Measurements from ENCODE around the gene ACAN.
"Not testable (repeated sequence)": the region's sequence is repeated elsewhere in the genome, so short reads cannot be mapped to it uniquely, and the experiment has no call there.

The ACAN gene

DNA sequence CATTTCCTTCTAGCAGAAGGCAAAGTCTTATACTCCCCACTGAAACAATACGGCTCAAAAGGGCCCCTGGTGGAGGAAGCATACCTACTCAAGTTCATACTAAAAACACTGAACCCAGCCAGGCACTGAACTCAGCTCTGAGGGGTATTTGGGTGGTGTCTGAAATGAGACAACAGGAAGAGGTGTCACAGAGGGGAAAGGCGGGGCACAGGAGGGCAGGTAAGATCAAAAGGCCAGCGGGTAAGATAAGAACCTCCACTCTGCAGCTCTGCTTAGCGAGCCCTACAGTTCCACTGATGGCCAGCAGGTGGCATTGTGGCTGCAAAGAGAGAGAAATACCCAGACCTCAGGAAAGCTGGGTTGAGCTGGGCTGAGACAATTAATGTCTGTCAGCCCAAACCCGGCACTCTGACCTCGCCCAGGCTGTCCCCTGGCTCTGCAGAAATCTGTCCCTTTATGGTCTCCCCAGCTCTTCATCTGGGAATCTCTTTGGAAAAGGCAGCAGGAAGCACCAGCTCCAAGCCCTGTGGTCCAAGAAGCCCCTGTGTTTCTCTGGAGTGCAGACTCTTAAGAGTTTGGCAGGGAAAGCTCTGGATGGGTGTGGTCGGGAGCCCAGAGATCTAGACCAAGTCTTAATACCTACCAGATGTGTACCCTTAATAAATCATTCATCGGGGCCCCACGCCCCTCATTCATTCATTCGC is 101.5 kb downstream of the ACAN start:
- DNase-seq: peak; percentile 98

DNA sequence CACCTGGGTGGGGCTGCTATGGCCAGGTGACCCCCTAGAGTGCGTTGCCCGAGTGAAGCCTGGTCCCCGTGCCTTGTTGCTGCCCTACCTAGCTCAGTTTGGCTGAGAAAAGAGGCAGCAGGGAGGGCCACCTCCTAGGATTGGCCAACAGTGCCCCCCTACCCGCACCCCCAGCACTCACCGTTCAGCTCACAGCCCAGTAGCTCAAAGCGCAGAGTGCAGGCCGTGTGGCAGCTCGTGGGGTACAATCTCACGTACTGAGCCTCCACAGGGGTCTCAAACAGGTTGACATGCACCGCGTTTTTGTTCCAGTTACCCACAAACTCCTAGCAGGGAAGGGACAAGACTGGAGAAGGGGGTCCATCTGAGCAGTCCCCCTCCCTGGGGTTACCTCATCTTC is 102.3 kb downstream of the ACAN start:
- no peak for DNase-seq

DNA sequence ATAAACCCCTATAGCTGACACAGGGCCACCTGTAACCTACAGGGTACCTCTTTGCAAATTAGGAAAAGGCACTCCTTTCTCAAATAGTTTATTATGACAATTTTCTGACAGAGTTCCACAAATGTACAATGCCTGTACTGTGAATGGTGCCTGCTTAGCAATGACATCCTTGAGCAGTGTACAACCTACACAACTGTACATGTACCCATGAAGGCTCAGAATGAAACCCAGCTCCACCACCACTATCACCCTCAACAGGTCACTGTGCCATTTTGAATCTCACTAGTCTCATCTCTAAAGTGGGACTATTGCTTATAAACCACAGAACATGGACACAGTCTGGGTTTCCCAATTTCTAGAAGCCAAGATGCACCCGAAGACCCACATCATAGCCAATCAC is 102.9 kb downstream of the ACAN start:
- no peak for DNase-seq

DNA sequence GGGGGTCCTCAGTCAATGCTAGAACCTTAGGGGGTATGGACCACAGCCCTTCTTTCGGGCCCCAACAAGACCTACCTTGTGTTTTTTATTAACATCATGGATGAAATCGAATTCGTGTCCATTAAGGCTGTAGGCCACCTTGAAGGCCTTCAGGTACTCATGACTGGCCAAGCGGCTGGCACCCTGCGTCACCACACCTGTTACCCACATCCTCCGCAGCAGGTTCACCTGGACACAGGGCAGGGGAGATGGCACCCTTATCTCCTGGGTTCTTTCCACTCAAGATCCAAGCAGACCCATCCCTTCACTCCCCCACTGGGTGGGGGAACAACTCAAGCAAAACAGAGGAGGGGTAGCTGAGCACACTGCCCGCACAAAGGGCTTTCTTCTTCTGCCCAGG is 103.3 kb downstream of the ACAN start:
- no peak for DNase-seq

DNA sequence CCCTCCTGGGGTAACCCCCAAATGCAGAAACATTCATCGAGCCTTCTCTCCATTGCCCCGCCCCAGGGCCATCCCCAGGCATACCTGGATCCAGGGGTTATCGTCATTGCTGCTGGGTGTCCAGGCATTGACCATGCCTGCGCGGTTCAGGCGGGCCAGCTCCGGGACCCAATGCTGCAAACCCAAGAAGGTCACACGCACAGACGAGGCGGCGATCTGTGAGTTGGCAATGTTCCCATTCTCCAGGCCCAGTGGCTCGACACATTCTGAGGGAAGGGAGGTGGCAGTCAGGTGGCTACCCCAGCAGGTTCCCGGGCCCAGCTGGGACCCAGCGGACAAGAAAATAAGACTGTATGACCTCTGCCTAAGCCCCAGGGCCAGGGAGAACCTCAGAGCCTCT is 103.9 kb downstream of the ACAN start:
- DNase-seq: no peak

DNA sequence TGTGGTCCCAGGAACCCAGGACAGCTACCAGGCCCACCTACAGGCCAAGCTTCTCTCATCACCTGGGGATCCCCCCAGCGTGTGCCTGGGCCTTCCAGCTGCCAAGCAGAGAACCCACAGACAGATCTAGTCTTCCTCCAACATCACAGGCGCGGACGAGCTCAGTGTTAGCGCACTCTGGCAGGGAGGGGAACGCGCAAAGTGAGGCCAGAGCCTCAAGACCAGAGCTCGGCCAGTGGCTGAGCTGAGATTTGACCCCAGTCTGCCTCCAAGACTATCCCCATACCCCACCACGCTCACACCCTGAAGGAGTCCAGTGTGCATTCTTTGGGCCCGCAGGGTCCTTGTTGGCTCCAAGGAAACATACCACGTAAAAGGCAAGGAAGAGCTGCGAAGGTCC is 104.9 kb downstream of the ACAN start:
- DNase-seq: no peak

DNA sequence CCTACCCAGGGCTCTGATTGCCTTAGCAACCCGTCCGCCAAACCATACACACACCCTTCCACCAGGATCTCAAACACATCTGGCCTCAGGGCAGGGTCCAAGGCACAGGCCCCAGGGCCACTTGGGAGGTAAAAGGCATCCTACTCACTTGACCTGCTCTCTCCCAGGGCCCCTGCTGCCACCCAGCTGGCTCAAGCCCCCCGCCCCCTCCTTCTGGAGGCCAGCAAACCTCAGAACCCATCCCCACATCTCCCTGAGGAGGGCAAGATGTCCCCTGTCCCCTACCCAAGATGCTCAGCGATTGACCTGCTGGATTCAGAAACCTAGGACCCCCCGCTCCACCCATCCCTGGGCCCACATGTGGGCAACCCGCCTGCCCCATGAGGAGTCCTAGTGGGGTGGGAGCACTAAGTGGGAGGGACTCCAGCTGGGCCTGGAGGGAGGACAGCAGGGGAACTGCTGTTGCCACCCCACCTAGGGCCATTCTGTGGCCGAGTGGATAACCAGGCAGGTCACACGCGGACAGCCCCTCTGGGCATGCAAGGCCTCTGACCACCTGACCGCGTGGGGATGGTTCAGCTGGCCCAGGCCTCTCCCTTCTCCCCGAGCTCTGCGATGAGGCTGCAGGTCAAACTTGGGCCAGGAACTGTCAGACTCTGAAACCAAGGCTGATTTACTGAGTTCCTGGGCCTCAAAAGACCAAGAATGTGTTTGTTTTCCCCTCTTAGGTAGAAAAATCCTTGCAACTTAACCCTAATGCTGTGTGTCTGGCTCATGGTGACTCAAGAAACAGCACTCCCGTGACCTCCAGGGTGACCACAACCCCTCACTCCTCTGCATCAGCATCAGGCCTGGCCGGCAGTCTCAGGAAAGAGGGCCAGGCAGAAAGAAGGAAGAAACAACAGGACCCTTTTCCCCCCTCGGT is 105.7 kb downstream of the ACAN start:
- no peak for DNase-seq

DNA sequence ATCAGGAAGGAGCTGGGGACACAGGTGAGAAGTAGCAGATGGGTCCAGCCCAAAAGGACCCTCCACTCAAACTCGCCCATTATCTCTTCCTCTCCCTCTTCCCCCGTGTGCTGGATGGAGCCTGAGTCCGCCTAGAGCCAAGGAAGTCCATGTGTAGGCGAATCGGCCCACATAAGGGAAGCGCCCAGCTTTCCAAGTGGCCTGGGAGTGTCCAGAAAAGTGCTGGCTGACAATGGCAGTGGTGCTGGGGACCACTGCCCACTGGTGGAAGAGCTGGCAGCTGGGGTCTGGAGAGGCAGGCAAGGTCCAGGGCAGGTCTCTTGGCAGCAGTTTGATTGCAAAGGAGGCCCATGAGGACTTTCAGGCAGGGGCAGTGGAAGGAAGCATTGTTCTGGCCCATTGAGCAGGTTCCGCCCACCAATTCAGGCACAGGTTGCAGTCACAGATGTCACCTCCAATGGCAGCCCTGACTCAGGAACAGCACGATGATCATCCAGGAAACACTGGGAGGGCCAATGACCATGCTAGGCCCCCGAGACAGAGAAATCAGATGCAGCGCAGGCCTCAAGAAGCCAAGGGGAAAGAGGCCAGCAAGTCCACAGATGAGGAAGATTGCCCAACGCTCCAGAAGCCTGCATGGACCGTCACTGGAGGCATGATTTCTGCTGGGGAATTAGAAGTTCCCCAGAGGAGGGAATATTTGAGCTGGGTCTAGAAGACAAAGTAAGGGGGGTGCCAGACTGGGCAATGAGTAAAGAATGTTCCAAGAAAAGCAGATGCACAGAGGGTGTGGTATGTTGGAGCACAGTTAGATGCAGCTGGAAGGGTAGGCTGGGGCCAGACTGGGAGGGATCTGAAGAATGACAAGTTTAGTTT is 107.0 kb downstream of the ACAN start:
- no peak for DNase-seq

DNA sequence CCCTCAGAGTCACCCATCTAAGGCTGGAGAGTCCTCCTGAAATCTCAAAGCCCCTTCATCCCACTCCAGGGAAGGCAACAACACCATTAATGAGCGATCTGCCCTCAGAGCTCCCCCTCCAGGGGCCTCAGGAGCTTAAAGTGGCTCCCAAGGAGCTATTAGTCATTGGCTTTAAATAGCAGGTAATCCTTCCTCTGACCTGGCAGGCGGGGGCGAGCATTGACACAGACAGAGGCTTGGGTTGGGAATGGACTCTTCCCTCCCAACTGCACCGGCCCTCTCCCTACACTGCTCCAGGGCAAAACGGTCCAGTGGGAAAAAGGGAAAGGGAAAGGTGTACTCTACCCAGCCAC is 108.5 kb downstream of the ACAN start:
- DNase-seq: no peak

DNA sequence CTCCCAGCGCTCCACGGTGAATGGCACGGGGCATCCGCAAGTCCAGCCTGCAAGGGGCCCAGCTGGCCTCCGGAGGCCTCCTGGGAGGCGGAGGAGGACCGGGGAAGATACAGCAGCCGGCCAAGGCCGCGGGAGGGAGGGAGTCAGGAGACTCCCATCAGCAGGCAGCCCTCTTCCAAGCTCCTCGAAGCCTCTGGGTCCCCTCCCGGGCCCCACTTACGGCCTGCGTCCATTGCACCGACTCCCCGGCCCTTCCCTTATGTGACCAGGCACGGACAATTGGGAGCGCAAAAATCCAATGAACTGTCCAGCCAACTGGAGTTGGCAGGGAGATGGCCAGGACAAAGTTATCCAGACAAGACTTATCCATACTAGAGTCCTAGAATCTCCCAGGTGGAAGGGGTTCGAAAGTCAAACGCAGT is 109.3 kb downstream of the ACAN start:
- no peak for DNase-seq

DNA sequence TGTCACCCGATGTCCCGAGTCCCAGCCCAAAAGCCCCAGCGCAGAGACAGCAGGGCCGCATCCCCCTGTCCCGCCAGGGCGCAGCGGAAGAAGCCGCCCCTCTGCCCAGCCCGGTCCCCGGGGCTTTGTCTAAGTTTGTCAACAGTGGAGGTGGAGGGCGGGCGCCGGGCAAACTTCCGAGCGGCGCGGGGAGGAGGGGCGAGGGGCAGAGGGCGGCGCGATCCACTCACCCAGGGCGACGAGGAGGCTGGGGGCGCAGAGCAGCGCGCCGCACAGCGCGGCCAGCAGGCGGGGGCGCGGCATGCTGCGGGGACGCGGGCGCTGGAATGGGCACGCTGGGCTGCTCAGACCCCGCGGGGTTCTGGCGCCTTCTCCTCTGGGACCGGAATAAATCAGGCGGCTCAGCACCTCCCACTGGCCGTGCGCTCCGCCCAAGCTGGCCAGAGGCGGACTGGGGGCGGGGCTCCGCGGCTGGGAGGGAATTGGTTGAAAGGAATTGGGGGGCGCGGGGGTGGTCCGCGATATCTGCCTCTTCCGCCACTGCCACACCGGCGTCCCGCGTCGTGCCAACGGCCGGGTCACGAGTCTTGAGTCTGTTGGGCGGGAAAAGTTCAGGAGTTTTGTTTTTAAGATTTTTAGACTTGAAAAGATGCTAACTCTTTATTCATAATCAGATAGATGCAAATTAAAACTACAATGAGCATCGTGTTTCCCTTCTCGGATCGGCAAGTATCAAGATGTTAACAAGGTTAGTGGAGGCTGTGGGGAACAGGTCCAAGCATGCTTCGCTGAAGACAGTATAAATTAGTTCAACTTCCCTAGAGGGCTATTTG is 110.0 kb downstream of the ACAN start, which contains the start of gene MFGE8:
TSS of gene MFGE8 (minus strand) at position 363 of the 833 bp plus-strand sequence. CDS start at position 303, 60 bp downstream.
- DNase-seq: peak; percentile 55

DNA sequence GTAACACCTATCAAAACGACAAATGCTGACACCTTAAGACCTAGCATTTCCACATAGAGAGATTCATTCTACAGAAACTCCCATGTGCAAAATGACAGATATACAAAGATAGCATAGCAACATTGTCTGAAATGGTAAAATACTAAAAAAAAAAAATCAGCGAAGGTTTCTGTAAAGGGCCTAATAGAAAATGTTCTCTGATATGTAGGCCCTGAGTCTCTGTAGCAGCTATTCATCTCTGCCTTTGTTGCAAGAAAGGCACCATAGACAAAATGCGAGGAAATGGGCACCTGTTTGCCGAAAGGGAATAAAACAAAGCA is 110.6 kb downstream of the ACAN start:
- no peak for DNase-seq

DNA sequence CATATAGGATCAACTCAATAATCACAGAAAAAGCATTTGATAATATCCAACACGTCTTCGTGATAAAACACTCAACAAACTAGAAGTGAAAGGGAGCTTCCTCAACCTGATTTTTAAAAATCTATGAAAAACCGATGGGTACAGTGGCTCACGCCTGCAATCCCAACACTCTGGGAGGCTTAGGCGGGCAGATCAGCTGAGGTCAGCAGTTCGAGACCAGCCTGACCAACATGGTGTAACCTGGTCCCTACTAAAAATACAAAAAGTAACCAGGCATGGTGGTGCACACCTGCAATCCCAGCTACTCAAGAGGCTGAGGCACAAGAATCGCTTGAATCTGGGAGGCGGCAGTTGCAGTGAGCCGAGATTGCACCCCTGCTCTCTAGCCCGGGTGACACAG is 112.1 kb downstream of the ACAN start:
- no peak for DNase-seq

DNA sequence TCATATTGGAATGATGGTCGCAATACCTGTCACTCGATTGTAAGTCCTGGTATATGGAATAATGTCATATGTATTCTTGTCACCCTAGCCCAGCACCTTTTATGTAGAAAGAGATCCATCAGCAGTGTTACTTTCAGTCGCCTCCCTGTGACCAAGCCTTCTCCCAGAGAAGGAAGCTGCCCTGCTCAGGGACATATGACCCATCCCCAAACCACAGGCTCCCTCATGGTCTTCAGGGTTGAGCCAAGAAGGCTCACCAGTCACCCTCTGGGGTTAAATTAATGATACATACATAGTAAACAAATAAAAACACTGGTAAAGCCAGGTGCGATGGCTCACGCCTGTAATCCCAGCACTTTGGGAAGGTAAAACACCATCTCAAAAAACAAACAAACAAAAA is 114.5 kb downstream of the ACAN start:
- DNase-seq: no peak

DNA sequence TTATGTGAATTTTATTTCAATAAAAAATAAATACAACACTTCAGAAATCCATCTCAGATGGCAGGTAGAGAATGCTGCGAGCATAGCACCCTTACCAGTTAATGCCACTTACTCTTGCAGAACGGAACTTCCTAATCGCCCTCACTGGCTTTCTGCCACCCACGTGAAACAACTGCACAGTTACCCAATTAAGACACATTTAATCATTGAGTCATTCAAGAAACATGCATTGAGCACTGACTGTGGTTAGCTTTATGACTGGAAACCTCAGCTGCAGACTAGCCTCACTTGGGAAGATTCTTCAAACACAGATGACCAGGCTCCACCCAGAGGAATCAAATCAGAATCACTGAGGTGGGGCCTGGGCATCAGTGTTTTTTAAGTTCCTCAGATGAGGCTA is 115.5 kb downstream of the ACAN start:
- DNase-seq: no peak

DNA sequence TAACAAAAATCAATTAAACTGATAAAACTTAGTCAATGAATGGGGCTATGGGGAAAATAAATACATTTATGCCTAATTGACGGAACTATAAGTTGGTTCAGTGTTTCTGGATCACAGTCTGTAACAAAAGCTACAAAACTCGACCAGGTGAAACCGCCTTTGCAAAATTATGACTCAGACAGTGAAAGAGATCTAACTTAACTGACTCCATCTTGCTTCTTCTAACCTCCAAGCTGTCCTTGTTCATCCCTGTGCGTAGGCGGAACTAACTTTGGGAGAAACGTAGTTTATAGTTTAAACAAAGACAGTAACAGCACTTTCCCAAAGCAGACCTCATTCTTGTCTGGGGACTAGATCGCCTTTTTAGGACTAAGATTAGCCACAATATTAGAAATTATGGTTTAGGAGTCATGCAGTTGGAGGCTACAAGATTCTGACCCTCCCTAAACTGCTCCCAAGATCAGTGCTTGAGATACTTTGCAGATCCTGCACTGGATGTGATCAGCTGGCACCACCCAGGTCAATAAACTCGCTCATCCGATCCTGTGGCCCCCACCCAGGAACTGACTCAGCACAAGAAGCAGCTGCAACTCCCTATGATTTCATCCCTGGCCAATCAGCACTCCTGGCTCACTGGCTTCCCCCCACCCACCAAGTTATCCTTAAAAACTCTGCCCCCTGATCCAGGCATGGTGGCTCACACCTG is 117.1 kb downstream of the ACAN start:
- no peak for DNase-seq

DNA sequence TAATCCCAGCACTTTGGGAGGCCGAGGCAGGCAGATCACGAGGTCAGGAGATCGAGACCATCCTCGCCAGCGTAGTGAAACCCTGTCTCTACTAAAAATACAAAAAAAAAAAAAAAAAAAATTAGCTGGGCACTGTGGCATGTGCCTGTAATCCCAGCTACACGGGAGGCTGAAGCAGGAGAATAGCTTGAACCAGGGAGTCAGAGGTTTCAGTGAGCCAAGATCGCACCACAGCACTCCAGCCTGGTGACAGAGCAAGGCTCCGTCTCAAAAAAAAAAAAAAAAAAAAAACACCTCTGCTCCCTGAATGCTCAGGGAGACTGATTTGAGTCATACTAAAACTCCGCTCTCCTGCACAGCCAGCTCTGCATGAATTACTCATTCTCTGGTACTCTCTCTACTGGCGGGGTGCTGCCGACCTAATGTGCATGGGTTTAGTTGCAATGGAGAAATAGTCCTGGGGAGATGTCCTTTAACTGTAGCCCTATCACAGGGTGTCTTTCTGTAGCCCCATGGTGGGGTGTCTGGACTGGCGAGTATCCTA is 117.7 kb downstream of the ACAN start:
- not testable (repeated sequence) for DNase-seq
